ENCODE data around the gene ELMO1. TPM values are rescaled to one million over a fixed set of nuclear protein-coding genes. Genes with fewer than 3 reads are reported as not detected.

The ELMO1 gene
- total RNA-seq, 1 experiment from 2014 or later = not detected

GRCh38 chr7:37354656-37355131 is 94.0 kb downstream of the ELMO1 start:
- Histone ChIP-seq H3K9me3 (ENCODE audit: low read length) (no peaks in the 10 kb centered on the region), H2AFZ (ENCODE audit: low read length) (no peak overlapping the region), H3K79me2 (ENCODE audit: low read length) (no peaks in the 10 kb centered on the region), H3K4me2 (ENCODE audit: low read length) (no peak overlapping the region), H3K27ac (ENCODE audit: low read length) (no peak overlapping the region), H3F3A (ENCODE audit: low read length, unreplicated experiment) (no peaks in the 10 kb centered on the region), H4K20me1 (ENCODE audit: low read length) (no peaks in the 10 kb centered on the region), H3K4me3 (ENCODE audit: low read length) (no peak overlapping the region), H3K27me3 (ENCODE audit: low read length) (no peaks in the 10 kb centered on the region), H3K36me3 (ENCODE audit: low read depth, low read length) (no peaks in the 10 kb centered on the region; the same call in 1 of the 2 replicates), H3K4me1 (ENCODE audit: insufficient read depth, low read length) (no peaks in the 10 kb centered on the region), H3K9me2 (replicated peaks; ENCODE audit: low read length) (no peaks in the 10 kb centered on the region), H3K9ac (ENCODE audit: low read length) (no peak overlapping the region)
- no peak for DNase-seq
- CTCF ChIA-PET = no interaction called here
- TF ChIP-seq EZH2 (IDR thresholded peaks at IDR 0.05; ENCODE audit: low read length, unreplicated experiment) (no peak), EZH2phosphoT487 (IDR thresholded peaks at IDR 0.05; ENCODE audit: borderline replicate concordance, low read length) (no peak), CTCF (conservative IDR thresholded peaks at IDR 0.05; ENCODE audit: low read depth, low read length) (no peak)
- POLR2A ChIA-PET (ENCODE audit: unreplicated experiment) = no interaction called here
- no TSS peak for BruUV-seq (replicated peaks)
- intact Hi-C loops (cut with micrococcal nuclease) = no loop called here
- ATAC-seq = no peak

- no peaks in the 10 kb centered on the region; the same call in 1 of the 2 replicates for H3K36me3 ChIP-seq (ENCODE audit: low read depth, low read length)
- no peaks in the 10 kb centered on the region for H4K20me1 ChIP-seq (ENCODE audit: low read length)
- H3K4me2 ChIP-seq (ENCODE audit: low read length) = no peak overlapping the region
- H3K9me3 ChIP-seq (ENCODE audit: low read length) = no peaks in the 10 kb centered on the region
- POLR2A ChIA-PET (ENCODE audit: unreplicated experiment) = no interaction called here
- no peak overlapping the region for H3K4me3 ChIP-seq (ENCODE audit: low read length)
- no peaks in the 10 kb centered on the region for H3K9me2 ChIP-seq (replicated peaks; ENCODE audit: low read length)
- no peak overlapping the region for H2AFZ ChIP-seq (ENCODE audit: low read length)
- no peak for TF ChIP-seq EZH2phosphoT487 (IDR thresholded peaks at IDR 0.05; ENCODE audit: borderline replicate concordance, low read length)
- TF ChIP-seq CTCF (conservative IDR thresholded peaks at IDR 0.05; ENCODE audit: low read depth, low read length) = no peak
- no peak for TF ChIP-seq EZH2 (IDR thresholded peaks at IDR 0.05; ENCODE audit: low read length, unreplicated experiment)
- ATAC-seq = no peak
- no TSS peak for BruUV-seq (replicated peaks)
- H3K9ac ChIP-seq (ENCODE audit: low read length) = no peak overlapping the region
- no peaks in the 10 kb centered on the region for H3K4me1 ChIP-seq (ENCODE audit: insufficient read depth, low read length)
- intact Hi-C loops (cut with micrococcal nuclease) = no loop called here
- H3K79me2 ChIP-seq (ENCODE audit: low read length) = no peaks in the 10 kb centered on the region
- no peaks in the 10 kb centered on the region for H3F3A ChIP-seq (ENCODE audit: low read length, unreplicated experiment)
- no peak for DNase-seq
- CTCF ChIA-PET = no interaction called here
- no peak overlapping the region for H3K27ac ChIP-seq (ENCODE audit: low read length)
- H3K27me3 ChIP-seq (ENCODE audit: low read length) = no peaks in the 10 kb centered on the region
Measured at GRCh38 chr7:37353949-37354655, 94.6 kb downstream of the ELMO1 start.
